ENCODE results near the gene SLC39A10.
"Not testable (repeated sequence)": the region's sequence is repeated elsewhere in the genome, so short reads cannot be mapped to it uniquely, and the experiment has no call there.

SLC39A10 gene

DNA sequence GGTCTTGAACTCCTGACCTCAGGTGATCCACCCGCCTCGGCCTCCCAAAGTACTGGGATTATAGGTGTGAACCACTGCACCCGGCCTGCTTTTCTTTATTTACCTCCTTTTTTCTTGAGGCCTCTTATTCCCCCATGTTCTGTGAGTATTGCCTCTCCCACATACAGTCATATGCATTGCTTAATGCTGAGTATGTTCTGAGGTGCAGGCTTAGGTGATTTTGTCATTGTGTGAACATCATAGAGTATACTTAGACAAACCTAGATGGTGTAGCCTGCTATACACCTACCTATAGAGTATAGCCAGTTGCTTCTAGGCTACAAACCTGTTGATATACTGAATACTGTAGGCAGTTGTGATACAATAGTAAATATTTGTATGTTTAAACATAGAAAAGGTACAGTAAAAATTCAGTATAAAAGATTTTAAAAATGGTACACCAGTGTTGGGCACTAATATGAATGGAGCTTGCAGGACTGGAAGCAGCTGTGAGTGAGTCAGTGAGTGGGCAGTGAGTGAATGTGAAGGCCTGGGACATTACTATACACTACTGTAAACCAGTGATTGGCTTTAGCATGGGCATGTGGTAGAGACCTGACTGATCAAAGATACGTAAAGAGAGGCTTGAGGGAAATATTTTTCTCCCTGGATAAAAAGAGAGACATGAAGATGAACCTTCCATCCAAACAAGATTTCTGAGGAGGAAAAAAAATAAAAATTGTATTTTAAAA is 17.6 kb downstream of the SLC39A10 start:
- no peak for ATAC-seq
- DNase-seq: no peak

DNA sequence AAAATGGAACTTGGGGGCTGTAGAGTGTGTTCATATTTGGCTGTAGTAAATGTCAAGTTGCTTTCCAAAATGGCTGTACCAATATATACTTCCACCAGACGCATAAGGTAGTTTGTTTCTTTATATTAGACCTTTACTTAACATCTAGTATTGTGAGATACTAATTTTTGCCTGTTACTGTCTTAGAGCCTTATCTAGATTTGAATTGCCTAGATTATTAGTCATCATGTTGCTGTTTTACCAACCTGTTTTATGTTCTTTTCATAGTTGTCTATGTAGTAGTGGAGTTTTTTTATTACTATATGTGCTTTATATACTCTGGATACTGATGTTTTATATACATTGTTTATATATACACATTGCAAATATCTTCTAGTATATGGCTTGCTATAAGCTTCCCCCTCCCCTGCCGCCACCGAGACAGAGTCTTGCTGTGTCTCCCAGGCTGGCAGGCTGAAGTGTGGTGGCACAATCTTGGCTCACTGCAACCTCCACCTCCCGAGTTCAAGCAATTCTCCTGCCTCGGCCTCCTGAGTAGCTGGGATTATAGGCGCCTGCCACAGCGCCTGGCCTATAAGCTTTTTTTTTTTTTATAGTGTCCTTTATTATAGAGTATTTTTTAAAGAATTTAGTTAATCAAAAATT is 18.9 kb downstream of the SLC39A10 start:
- no peak for DNase-seq

DNA sequence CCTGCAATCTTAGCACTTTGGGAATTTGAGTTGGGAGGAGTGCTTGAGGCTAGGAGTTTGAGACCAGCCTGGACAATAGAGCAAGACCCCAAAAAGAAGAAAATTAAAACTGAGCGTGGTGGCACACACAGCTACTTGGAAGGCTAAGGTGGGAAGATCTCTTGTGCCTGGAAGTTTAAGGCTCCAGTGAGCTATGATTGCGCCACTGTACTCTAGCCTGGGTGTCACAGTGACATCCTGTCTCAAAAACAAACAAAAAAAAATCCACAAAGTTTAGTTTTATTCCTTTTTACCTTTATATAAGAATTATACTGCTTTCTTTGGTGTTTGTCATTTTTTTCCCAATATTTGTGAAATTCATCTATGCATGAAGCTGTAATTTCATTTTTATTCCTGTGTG is 20.3 kb downstream of the SLC39A10 start:
- ATAC-seq (no peak), DNase-seq (no peak)

More for the DNA sequence above, 18.9 kb downstream of the SLC39A10 start:
- no peak for ATAC-seq

DNA sequence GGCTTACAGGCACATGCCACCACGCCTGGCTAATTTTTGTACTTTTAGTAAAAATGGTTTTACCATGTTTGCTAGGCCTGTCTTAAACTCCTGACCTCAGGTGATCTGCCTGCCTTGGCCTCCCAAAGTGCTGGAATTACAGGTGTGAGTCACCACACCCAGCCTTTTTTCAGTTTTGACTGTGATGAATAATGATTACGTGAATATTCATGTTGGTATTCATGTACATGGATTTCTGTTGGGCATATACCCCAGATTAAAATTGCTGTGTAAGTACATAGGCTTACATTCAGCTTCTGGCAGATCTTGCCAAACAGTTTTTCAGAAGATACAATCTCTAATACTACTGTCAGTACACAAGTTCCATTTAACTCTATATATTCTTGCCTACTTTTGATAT is 20.9 kb downstream of the SLC39A10 start:
- ATAC-seq: no peak

DNA sequence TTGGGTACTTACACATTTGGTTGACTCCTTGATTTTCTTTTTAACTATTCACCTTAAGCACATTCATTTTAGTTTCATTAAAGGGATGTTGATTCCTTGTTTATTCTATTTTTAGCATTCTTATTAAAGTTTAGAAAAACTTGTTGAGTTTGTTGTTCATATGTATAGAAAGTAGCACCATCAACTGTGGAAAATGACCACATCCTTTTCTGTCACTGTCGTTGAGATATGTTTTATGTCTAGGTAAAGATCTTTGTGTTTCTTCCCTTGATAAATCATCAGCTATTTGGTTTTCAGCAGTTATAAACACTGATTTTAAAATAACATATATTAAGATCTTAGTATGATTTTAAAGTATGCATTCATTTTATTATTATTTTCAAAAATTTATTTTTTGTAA is 25.1 kb downstream of the SLC39A10 start:
- DNase-seq (no peak), ATAC-seq (no peak)

More for the DNA sequence above, 20.9 kb downstream of the SLC39A10 start:
- DNase-seq: no peak

DNA sequence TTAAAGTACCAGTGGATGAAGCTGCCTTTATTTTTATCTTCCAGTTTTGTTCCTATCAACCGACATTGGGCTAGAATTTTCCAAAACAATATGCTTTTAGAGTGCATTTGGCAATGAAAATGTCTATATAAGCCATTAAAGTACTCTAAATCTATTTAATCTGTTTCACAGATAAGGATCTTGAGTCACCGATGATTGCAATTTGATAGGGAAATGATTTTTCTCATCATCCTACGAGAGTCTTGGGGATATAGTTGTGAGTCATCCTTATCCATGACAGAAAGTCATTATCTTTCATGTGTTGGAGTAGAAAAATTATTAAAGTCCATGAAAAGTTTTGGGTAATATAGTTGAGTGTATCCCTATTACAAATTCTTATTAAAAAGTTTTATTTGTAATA is 26.1 kb downstream of the SLC39A10 start:
- DNase-seq (no peak), ATAC-seq (no peak)

DNA sequence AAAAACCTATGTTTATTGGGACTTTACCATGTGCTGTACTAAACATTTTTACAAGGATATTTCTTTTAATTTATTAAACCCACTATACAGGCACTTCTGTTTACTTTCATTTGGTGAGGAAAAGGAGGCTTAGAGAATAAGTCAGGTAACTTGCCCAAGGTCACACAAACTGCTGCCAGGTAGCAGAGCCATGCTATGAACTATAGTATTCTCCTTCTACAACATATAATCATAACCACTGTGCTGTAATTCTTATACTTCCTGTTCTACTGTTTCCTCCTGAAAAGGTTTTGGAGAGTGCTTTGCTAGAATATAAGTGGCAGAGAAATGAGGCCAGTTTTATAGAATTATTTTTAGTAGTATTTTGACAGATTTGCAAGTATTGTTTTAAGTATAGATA is 29.5 kb downstream of the SLC39A10 start:
- DNase-seq (no peak), ATAC-seq (no peak)

DNA sequence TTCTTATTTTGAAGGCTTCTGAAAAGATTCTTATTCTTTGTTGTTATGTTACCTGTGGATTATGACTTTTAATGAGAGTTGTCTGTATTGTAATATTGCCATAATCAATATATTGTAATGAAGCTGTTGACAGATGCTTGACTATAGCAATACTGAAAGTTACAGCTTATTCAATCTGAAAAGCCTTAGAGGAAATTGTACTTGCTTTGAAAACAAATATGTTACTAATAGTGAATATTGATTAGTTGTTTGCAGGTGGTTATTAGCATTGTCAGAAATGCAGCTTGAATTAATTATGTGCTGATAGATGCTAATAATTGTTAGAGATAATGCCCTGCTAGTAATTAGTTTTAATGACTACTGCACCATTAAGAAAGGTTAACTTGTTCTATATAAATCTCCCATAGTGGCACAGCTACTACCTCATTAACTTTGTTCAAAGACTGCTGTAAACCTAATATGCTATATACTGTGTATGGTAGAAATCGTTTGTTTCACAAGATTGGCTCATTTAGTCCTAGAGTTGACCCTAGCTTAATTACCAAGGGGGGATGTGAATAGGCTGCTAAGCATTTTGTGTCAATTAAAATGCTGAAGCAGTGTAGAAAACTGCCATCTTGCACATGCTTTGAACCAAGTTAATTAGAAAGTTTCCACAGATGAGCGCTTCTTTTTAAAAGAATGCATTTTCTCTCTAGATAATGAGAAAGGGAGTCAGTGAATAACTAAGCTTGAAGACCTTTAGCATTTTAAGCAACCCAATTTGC is 30.5 kb downstream of the SLC39A10 start:
- DNase-seq (no peak), ATAC-seq (no peak)

DNA sequence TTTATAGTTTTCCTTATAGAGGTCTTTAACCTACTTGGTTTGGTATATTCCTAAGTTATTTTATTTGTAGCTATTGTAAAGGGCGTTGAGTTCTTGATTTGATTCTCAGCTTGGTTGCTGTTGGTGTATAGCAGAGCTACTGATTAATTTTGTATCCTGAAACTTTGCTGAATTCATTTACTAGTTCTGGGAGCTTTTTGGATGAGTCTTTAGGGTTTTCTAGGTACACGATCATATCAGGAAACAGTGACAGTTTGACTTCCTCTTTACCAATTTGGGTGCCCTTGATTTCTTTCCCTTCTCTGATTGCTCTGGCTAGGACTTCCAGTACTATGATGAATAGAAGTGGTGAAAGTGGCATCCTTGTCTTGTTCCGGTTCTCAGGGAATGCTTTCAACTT is 35.5 kb downstream of the SLC39A10 start:
- not testable (repeated sequence) for DNase-seq, ATAC-seq

DNA sequence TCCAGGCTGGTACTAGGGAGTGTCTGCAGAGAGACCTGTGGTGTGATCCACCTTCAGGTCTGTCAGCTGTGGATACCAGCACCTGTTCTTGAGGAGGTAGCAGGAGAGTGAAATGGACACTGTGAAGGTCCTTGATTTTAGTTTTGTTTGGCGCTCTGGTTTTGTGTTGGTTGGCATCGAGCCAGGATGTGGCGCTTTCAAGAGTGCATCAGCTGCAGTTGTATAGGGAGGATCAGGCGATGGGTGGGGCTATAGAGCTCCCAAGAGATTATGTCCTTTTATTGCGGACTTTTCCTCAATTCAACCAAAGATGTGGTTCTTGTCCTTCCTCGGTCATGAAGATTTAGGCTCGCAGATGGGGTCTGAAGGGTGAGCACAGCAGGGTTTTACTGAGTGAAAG is 37.5 kb downstream of the SLC39A10 start:
- DNase-seq: no peak
- ATAC-seq: no peak

DNA sequence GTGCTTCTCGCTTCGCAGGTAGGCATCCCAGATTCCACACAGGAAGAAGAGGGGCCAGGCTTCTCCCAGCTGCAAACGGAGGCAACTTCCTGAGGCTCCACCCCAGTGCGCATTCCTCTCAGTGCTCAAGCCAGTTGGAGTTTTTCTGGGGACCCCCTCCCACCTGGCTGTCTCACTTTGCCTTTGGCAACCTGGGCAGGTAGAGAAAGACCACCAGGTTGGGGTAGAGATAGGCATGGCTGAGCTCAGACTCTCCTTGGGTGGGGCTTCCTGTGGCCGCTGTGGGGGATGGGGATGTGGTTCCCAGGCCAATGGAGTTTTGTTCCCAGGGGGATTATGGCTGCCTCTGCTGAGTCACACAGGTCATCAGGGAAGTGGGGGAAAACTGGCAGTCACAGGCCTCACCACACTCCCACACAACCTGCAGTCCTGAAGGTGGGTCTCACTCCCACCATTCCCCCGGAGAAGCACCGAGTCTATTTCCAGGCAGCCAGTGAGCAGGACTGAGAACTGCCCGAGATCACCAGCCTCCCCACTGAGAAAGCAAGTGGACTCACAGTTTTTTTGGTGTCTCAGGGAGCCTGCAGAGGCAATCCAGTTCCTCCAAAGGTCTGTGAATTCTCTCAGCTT is 38.1 kb downstream of the SLC39A10 start:
- no peak for ATAC-seq

DNA sequence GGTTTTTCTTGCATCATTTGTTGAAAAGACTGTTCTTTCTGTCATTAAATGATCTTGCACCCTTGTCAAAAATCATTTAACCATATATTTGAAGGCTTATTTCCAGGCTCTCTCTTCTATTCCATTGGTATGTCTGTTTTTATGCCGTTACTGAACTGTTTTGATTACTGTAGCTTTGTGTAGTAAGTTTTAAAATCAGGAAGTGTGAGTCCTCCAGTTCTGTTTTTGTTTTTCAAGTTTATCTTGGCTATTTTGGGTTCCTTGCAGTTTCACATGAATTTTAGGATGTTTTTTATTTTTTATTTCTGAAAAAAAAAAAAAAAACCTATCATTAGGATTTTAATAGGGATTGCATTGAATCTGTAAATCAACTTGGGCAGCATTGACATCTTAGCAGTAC is 39.0 kb downstream of the SLC39A10 start:
- ATAC-seq: no peak
- no peak for DNase-seq

More for the DNA sequence above, 38.1 kb downstream of the SLC39A10 start:
- DNase-seq: no peak

DNA sequence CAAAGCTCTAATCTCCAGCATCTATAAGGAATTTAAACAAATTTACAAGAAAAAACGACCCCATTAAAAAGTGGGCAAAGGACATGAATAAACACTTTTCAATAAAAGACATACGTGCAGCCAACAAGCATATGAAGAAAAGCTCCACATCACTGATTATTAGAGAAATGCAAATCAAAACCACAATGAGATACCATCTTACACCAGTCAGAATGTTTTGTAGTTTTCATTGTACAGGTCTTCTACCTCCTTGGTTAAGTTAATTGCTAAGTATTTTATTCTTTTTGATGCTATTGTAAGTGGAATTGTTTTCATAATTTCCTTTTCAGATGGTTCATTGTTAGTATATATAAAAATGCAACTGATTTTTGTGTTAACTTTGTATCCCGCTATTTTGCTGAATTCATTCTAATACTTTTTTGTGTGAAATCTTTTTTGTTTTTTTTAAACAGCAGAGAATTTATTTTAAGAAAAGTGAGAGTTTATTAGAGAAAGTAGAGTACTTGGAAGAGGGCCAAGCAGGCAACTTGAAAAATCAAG is 40.7 kb downstream of the SLC39A10 start:
- DNase-seq (no peak), ATAC-seq (no peak)

DNA sequence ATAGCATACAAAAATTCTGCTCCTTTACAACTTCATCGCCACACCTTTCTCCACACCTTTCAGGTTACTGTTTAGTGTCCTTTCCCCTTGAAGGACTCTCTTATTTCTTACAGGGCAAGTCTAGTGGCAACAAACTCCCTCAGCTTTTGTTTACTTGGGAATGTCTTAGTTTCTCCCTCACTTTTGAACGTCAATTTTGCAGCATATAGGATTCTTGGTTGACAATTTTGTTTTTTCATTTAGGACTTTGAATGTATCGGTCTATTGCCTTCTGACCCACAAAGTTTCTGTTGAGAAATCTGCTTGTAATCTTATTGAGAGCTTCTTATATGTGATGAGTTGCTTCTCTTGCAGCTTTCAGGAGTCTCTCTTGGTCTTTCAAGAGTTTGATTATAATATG is 43.5 kb downstream of the SLC39A10 start:
- DNase-seq (no peak), ATAC-seq (no peak)

DNA sequence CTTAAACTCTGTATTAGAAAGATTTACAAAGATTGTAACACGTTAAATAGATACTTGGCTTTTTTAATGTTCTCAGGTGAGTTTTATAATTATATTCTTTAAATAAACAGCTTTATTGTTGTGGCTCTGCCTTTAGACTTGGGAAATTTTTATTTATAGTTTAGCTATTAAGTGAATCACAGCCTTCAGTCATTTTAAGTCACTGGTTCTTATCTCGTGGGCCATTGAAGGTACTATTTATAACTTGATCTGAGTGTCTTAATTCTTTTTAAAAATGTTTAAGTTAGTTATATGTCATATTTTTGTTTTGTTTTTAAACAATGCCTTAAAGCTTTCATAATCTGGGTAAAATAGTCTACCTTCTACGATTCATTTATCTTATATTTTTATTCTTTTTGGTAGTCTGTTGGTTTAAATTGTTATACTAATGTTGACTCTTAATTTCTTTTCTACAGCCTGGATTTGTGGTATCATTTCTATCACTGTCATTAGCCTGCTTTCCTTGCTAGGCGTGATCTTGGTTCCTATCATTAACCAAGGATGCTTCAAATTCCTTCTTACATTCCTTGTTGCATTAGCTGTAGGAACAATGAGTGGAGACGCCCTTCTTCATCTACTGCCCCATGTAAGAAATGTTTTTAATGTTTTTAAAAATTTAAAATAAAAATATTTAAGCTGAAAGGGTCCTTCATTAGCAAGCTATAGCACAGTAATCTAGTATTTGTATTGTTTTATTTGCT is 49.3 kb downstream of the SLC39A10 start:
- ATAC-seq: no peak
- DNase-seq: no peak

DNA sequence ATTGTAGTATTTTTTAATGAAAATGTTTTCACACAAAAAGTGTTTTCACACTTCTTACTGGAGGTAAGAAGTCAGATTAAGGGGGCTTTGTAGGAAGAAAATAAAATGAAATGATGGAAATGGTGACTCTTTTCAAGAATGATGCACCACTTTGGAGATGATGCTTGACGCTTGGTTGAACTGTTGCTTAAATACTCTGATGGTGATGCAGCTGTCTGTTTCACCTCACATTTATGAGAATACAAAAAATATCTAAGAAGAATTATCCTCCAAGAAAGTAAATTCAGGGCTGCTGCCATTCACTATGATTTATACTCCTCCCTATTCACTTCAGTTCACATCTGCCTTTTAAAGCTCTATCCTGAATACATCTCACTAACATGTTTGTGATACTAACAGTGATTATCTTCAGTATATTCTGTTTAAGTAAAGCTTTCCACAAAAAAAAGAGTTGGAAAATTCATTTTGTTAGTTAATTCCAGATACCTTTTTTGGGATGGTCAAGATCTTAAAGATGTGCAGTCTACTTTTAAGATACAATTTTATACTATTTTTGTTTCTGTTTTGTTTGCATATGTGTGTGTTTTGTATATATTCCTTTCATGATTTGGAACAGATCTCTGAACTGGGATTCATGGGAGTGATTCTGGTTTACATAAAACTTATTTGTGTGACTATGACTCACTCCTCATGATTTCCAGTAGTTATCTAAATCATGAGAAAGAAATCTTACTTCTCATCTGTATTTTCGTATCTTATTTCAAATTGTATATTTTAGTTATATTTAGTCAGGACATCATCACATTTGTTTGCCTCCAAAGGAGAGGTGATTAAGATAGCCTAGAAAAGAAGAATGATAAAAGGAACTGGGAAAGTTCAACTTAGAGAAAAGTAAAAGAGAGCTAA is 53.1 kb downstream of the SLC39A10 start:
- ATAC-seq: no peak
- no peak for DNase-seq

DNA sequence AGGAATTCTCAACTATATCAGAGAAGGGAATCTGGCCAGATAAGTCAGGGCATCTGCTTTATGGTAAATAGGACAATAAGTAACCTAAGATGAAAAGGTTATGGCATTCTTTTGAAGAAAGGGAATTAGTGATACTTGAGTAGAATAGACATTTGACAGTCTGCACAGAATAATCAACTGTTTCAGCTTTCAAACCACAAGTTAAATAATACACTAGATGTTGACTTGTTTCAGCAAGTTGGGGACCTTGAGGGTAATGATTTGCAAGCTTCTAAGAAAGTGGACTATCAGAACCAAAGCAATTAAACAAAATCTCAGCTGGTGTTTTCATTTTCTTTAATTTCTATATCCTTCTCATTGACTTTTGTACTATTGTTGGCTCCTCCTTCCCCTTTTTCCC is 54.5 kb downstream of the SLC39A10 start:
- DNase-seq (no peak), ATAC-seq (no peak)

DNA sequence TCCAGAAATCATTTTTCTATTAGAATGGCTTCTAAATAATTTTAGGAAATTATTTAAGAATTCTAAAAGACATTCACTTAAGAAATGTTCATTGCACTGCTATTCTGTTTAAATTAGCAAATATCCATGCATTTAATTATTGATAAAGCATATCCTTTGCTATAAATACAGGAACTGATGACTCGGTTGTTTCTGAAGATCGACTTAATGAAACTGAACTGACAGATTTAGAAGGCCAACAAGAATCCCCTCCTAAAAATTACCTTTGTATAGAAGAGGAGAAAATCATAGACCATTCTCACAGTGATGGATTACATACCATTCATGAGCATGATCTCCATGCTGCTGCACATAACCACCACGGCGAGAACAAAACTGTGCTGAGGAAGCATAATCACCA is 59.4 kb downstream of the SLC39A10 start:
- DNase-seq (no peak), ATAC-seq (no peak)

DNA sequence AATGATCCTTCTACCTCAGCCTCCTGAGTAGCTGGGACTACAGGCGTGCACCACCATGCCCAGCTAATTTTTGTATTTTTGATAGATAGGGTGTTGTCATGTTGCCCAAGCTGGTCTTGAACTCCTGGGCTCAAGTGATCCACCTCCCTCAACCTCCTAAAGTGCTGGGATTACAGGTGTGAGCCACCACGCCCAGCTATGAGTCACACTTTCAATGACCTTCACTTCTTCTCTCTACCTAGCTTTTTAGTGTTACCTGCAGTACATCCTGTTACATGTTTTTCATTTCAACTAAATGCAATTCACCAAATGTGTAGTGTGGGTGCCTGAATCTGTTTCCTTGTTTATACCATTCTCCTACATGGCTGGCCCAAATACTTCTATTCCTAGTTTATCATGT is 64.0 kb downstream of the SLC39A10 start:
- DNase-seq (no peak), ATAC-seq (no peak)

DNA sequence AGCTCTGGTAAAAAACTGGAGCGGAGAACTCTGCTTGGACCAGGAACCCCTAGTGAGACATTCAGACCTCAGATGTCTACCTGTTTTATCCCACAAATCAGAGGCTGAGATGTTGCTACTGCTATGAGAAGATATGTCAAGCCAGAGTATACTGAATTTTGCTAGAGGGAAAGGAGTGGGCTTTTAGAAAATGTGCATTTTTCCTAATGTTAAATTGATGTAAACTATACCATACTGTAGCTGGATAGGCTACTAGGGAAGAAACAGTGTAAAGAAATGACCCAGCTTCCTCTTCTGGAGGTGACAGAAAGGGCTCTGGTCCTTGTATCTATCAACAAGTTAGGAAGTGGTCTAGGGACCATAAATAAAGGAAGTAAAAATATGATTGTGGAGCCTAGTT is 65.0 kb downstream of the SLC39A10 start:
- DNase-seq (no peak), ATAC-seq (no peak)

DNA sequence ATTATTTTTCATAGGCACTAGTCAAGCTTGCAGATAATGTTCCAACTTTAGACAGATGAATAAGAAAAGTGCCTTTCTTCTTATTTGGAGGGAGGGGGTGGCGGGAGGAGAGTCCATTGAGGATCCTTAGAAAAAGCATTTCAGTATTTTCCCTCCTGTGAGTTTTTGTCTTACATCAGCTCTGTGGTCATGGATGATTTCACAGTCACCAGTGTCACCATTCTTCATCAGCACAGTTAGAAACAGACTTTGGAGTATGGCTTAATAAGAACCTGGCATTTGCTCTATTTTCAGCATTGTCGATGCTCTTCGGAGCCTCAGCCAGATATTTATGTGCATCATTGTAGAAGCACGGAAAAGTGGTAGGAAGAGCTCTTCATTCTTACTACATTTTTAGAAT is 70.1 kb downstream of the SLC39A10 start:
- DNase-seq (no peak), ATAC-seq (no peak)

All from stimulated activated naive CD8-positive, alpha-beta T cell treated with anti-CD3 and anti-CD28 coated beads, Interleukin-15, Interleukin-2, amounts not matched to agents 100 U/mL and 50 U/mL, for 24 hours (primary cell).